OCI-LY1 (cell line): ENCODE data around the gene THEM4.

Experiments used
- H2AFZ ChIP-seq: fragments of 200-600 bp; sonication (generic), shearing (Covaris generic); 2 replicates; pipeline ENCODE4 v1.6.0; 2014; ENCODE audit warnings: antibody characterized with exemption, mild to moderate bottlenecking, low read length
- H3F3A ChIP-seq: fragments of 200-600 bp; sonication (generic), shearing (Covaris generic); 2 replicates; pipeline ENCODE4 v1.6.0; 2014; ENCODE audit warnings: mild to moderate bottlenecking, antibody characterized with exemption, low read length, moderate library complexity; ENCODE audit not compliant: insufficient read depth
- H3K27ac ChIP-seq: fragments of 200-600 bp; sonication (generic); 2 replicates; pipeline ENCODE4 v1.5.1; 2014; ENCODE audit warnings: low read length, mixed run types, mild to moderate bottlenecking, low read depth; ENCODE audit not compliant: poor library complexity, severe bottlenecking
- H3K27me3 ChIP-seq: fragments of 200-600 bp; sonication (generic); 2 replicates; pipeline ENCODE4 v1.6.0; 2014; ENCODE audit warnings: antibody characterized with exemption, mild to moderate bottlenecking, low read length, moderate library complexity; ENCODE audit not compliant: insufficient read depth
- H3K36me3 ChIP-seq: fragments of 200-600 bp; sonication (generic); 2 replicates; pipeline ENCODE4 v1.6.1; 2014; ENCODE audit warnings: mild to moderate bottlenecking, antibody characterized with exemption, low read length, moderate library complexity, mixed read lengths; ENCODE audit not compliant: insufficient read depth
- H3K4me1 ChIP-seq: fragments of 200-600 bp; sonication (generic); 2 replicates; pipeline ENCODE4 v1.5.1; 2014; ENCODE audit warnings: mild to moderate bottlenecking, low read length, moderate library complexity; ENCODE audit not compliant: insufficient read depth, severe bottlenecking
- H3K4me2 ChIP-seq: fragments of 200-600 bp; sonication (generic), shearing (Covaris generic); 2 replicates; pipeline ENCODE4 v1.6.1; 2014; ENCODE audit warnings: low read length
- H3K4me3 ChIP-seq: fragments of 200-600 bp; sonication (generic); 2 replicates; pipeline ENCODE4 v1.5.1; 2014; ENCODE audit warnings: low read length, low read depth, mild to moderate bottlenecking, mixed read lengths; ENCODE audit not compliant: poor library complexity, severe bottlenecking
- H3K79me2 ChIP-seq: fragments of 200-600 bp; shearing (Covaris generic); 2 replicates; pipeline ENCODE4 v1.6.1; 2016; ENCODE audit warnings: mixed run types, low read length, mixed read lengths; ENCODE audit not compliant: insufficient read depth
- H3K9ac ChIP-seq: fragments of 200-600 bp; sonication (generic), shearing (Covaris generic); 2 replicates; pipeline ENCODE4 v1.6.1; 2014; ENCODE audit warnings: mild to moderate bottlenecking, low read length, mixed read lengths
- H3K9me2 ChIP-seq: fragments of 200-600 bp; sonication (generic), shearing (Covaris generic); 2 replicates; pipeline ENCODE4 v1.6.1; 2014; ENCODE audit warnings: low read depth, mild to moderate bottlenecking, low read length, mixed read lengths
- H3K9me3 ChIP-seq: fragments of 200-600 bp; shearing (Covaris generic); 2 replicates; pipeline ENCODE4 v1.6.1; 2014; ENCODE audit warnings: low read length, mixed read lengths
- H4K20me1 ChIP-seq: fragments of 200-600 bp; sonication (generic), shearing (Covaris generic); 2 replicates; pipeline ENCODE4 v1.6.0; 2016; ENCODE audit warnings: mild to moderate bottlenecking, low read length; ENCODE audit not compliant: insufficient read depth
- CTCF ChIP-seq: fragments of 200-600 bp; sonication (generic), shearing (Covaris generic); IDR thresholded peaks from 2 replicates; pipeline ENCODE4 v1.5.1; 2017; ENCODE audit warnings: mild to moderate bottlenecking, antibody characterized with exemption, low read length, moderate library complexity, mixed read lengths
- EZH2 ChIP-seq: fragments of 200-600 bp; sonication (generic), shearing (Covaris generic); IDR thresholded peaks from 2 replicates; pipeline ENCODE4 v1.8.0; 2017; ENCODE audit warnings: borderline replicate concordance, mixed run types, mild to moderate bottlenecking, antibody characterized with exemption, low read length, moderate library complexity, mixed read lengths

THEM4 gene

GRCh38 chr1:151846062-151846568 lies 63.2 kb downstream of the THEM4 start:
- no peaks in the 10 kb centered on the region for H3K79me2 ChIP-seq
- TF ChIP-seq CTCF (no peak), EZH2 (no peak)
- H3K9ac ChIP-seq: no peak overlapping the region
- no peaks in the 10 kb centered on the region for H3K9me2 ChIP-seq
- no peak overlapping the region for H2AFZ ChIP-seq
- no peaks in the 10 kb centered on the region for H3K9me3 ChIP-seq
- H3F3A ChIP-seq: no peaks in the 10 kb centered on the region
- no peak overlapping the region for H3K4me3 ChIP-seq
- no peaks in the 10 kb centered on the region for H3K27me3 ChIP-seq
- no peaks in the 10 kb centered on the region for H3K36me3 ChIP-seq
- H3K4me1 ChIP-seq: peaks cover 18% of the 10 kb centered on the region
- H3K4me2 ChIP-seq: no peak overlapping the region
- no peaks in the 10 kb centered on the region for H4K20me1 ChIP-seq
- no peak overlapping the region for H3K27ac ChIP-seq

GRCh38 chr1:151843398-151843797 lies 65.9 kb downstream of the THEM4 start:
- H3K4me2 ChIP-seq: no peak overlapping the region
- no peak overlapping the region for H3K9ac ChIP-seq
- TF ChIP-seq EZH2 (no peak), CTCF (no peak)
- no peaks in the 10 kb centered on the region for H3K79me2 ChIP-seq
- H3K4me3 ChIP-seq: no peak overlapping the region
- no peaks in the 10 kb centered on the region for H3K9me3 ChIP-seq
- 0 out of 2 replicates have a peak, but pooled peaks cover 8% of the 10 kb centered on the region for H3K27me3 ChIP-seq
- no peak overlapping the region for H2AFZ ChIP-seq
- no peaks in the 10 kb centered on the region for H3K9me2 ChIP-seq
- no peaks in the 10 kb centered on the region for H3K36me3 ChIP-seq
- peaks cover 34% of the 10 kb centered on the region for H3K4me1 ChIP-seq
- no peak overlapping the region for H3K27ac ChIP-seq
- no peaks in the 10 kb centered on the region for H4K20me1 ChIP-seq
- H3F3A ChIP-seq: no peaks in the 10 kb centered on the region

DNA sequence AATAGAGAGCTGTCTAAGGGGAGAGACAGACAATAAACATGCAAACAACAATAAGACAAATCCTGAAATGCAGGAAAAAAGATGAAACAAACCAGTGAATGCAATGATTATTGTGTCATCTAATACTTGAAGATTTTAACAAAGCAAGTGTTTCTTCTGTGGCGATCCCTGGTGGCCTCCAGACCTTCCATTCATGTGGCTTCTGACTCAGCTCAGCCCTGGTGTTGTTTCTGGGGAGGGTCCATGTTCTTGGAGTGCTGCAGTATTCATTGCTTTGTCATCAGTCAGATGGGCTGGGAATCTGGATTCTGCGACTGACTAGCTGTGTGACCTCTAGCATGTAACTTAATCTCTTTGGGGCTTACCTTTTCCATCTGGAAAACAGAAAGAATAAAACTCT lies 68.2 kb downstream of the THEM4 start:
- Histone ChIP-seq H3K79me2 (no peaks in the 10 kb centered on the region), H3K4me3 (no peak overlapping the region), H3K27ac (no peak overlapping the region)

More for the DNA sequence above, 68.2 kb downstream of the THEM4 start:
- no peaks in the 10 kb centered on the region for H3K9me2 ChIP-seq
- no peak overlapping the region for H3K4me2 ChIP-seq
- no peaks in the 10 kb centered on the region for H3F3A ChIP-seq
- H3K36me3 ChIP-seq: no peaks in the 10 kb centered on the region
- TF ChIP-seq EZH2 (no peak), CTCF (no peak)
- H2AFZ ChIP-seq: no peak overlapping the region
- 0 out of 2 replicates have a peak, but pooled peaks cover 11% of the 10 kb centered on the region for H3K27me3 ChIP-seq
- no peaks in the 10 kb centered on the region for H4K20me1 ChIP-seq
- H3K9ac ChIP-seq: no peak overlapping the region
- H3K4me1 ChIP-seq: peaks cover 34% of the 10 kb centered on the region
- no peaks in the 10 kb centered on the region for H3K9me3 ChIP-seq
